ENCODE measurements around the gene ACAP3.

Gene ACAP3

GRCh38 chr1:1344655-1345361 lies 37.1 kb upstream of the ACAP3 start:
- no peak for DNase-seq

GRCh38 chr1:1343811-1344421 lies 36.2 kb upstream of the ACAP3 start:
- DNase-seq, result no peak

DNA sequence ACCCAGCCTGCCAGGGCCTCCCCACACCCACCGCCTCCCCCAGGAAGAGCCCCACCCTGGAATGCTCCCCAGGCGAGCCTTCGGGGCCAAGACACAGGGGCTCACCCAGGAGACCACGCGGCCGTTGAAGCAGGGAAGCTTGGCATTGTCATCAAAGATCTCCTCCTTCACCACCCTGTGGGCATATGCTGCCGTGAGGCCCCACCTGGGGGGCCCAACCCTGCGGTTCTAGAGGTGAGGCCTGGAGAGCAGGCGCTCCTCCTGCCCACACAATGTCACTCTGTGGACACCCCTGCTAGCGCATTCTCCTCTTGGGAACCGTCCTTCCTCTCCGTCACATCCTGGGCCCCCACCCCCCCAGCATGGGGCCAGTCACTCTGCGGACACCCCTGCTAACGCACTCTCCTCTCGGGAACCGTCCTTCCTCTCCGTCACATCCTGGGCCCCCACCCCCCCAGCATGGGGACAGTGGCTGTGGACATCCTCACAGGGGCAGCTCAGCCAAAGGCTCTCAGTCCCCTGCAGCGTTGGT lies 34.9 kb upstream of the ACAP3 start:
- no peak for DNase-seq

- DNase-seq, result no peak
Measured at GRCh38 chr1:1342061-1342562, 34.4 kb upstream of the ACAP3 start.

DNA sequence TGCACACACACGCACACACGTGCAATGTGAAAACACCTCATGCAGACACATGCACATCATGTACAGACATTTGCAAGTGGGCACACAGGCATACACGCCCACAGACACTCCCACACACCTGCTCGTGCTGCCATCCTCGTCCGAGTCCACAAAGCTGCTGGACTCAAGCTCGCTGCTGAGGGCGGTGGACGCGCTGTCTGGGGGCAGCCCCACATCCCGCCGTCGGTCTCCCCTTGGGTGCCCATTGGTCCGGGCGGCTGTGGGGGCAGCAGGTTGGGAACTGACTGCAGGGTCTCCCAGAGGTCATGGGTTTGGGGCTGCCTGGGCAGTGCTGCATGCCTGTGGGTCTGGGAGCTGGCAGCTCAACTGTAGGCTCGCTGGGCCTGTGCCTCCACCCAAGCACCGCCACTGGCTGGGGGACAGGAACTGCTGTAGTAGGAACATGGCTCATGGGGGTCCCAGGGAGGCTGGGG lies 33.9 kb upstream of the ACAP3 start:
- no peak for DNase-seq

- DNase-seq, result no peak
Measured at GRCh38 chr1:1340791-1341548, 33.2 kb upstream of the ACAP3 start.

DNA sequence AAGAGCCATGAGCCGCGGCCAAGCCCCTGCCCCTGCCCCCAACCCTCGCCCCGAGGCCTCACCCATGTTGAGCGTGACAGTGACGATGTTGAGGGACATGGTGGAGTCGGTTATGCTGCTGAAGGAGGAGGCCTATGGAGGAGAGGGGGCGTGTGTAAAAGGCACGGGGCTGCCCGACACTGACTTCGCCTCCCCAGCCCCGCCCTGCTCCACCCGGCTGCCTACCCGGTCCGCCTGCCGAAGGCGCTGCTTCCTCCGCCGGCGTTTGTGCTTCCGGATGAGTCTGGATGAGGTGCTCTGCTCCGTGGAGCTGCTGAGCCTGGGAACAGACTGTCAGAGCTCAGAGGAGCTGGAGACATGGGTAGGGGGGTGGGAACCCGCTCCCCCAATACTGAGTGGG lies 32.5 kb upstream of the ACAP3 start:
- no peak for DNase-seq

DNA sequence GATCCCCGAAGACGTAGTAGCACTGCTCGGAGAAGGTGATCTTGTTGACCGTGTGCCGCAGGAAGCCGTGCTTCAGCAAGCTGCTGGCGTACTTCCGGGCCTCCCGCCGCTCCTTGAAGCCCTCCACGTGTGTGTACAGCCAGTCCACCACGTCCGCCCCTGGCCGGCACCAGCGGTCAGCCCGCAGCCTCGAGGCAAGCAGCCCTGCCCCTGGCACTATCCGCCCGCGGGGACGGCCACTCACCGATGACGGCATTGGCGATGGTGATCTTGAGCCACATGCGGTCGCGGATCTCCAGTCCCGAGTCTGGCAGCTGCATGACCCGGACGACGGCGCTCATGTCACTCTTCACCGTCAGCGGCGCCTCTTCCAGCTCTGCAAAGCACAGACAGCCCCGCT lies 30.5 kb upstream of the ACAP3 start:
- DNase-seq, result no peak

DNA sequence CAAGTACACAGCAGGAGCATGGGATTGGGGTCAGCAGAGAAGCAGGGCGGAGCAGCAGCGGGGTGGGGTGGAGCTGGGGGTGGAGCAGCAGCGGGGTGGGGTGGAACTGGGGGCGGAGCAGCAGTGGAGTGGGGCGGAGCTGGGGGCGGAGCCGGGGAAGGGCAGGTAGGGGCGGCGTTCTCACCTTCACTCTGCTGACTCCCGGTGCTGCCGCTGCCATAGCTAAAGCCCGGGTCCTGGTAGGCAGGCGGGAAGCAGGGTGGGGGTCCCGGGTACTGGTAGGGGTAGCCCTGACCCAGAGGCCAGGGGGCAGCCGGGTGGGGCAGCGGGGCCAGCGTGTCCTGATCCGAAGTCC lies 30.0 kb upstream of the ACAP3 start:
- DNase-seq, result no peak

- no peak for DNase-seq
Measured at GRCh38 chr1:1336931-1337792, 29.4 kb upstream of the ACAP3 start.

- DNase-seq, result no peak
Measured at GRCh38 chr1:1336446-1336845, 28.7 kb upstream of the ACAP3 start.

DNA sequence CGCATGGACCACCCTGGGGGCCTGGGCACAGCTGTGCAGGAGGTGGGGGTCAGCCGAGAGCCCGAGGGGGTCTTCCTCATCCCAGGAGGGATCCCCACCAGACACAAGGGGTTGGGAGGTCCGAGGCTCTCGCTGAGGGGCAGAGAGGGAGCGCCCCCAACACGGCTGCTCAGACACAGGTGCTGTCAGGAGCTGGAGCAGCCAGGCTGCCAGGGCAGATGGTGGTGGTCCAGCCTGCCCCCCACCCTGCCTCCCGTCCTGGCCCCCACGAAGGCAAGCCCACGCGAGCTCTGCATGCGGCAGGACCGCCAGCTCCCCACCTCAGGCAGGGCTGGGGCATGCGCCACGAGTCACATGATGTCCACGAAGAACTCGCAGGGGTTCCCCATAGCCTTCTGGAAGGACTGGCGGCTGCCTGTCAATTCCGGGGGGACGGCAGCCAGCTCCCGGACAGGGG lies 28.1 kb upstream of the ACAP3 start:
- DNase-seq, result no peak

GRCh38 chr1:1335283-1335682 lies 27.6 kb upstream of the ACAP3 start:
- DNase-seq, result no peak

- no peak for DNase-seq
Measured at GRCh38 chr1:1334835-1335234, 27.1 kb upstream of the ACAP3 start.

DNA sequence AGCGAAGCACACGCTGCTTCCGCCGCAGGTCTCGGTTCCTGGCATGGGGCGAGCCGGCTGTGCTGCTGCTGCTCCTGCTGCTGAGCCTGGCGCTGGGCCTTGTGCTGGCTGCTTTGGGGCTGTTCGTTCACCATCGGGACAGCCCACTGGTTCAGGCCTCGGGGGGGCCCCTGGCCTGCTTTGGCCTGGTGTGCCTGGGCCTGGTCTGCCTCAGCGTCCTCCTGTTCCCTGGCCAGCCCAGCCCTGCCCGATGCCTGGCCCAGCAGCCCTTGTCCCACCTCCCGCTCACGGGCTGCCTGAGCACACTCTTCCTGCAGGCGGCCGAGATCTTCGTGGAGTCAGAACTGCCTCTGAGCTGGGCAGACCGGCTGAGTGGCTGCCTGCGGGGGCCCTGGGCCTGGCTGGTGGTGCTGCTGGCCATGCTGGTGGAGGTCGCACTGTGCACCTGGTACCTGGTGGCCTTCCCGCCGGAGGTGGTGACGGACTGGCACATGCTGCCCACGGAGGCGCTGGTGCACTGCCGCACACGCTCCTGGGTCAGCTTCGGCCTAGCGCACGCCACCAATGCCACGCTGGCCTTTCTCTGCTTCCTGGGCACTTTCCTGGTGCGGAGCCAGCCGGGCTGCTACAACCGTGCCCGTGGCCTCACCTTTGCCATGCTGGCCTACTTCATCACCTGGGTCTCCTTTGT lies 26.0 kb upstream of the ACAP3 start:
- DNase-seq, result no peak

- no peak for DNase-seq
Measured at GRCh38 chr1:1332774-1333480, 25.2 kb upstream of the ACAP3 start.

DNA sequence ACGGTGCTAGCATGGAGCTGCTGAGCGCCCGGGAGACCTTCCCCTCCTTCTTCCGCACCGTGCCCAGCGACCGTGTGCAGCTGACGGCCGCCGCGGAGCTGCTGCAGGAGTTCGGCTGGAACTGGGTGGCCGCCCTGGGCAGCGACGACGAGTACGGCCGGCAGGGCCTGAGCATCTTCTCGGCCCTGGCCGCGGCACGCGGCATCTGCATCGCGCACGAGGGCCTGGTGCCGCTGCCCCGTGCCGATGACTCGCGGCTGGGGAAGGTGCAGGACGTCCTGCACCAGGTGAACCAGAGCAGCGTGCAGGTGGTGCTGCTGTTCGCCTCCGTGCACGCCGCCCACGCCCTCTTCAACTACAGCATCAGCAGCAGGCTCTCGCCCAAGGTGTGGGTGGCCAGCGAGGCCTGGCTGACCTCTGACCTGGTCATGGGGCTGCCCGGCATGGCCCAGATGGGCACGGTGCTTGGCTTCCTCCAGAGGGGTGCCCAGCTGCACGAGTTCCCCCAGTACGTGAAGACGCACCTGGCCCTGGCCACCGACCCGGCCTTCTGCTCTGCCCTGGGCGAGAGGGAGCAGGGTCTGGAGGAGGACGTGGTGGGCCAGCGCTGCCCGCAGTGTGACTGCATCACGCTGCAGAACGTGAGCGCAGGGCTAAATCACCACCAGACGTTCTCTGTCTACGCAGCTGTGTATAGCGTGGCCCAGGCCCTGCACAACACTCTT lies 24.5 kb upstream of the ACAP3 start:
- no peak for DNase-seq

GRCh38 chr1:1331068-1331965 lies 23.6 kb upstream of the ACAP3 start, which contains the start of gene TAS1R3:
TSS of gene TAS1R3 (plus strand) at chr1:1331280. CDS start at chr1:1331346, 66 bp downstream.
- DNase-seq, result no peak

GRCh38 chr1:1330366-1331067 lies 22.8 kb upstream of the ACAP3 start:
- no peak for DNase-seq

Measured in COR-L47 (cell line).